Lower leg skin (tissue), 3 donors: ENCODE measurements around the gene GINS1.

ENCODE experiments used
- POLR2A ChIP-seq, 2 donors: fragments of 450-650 bp; IDR thresholded peaks; one replicate each; pipeline ENCODE4 v1.6.1; 2016 to 2017; ENCODE audit warnings: antibody characterized with exemption in 2 of 2, mild to moderate bottlenecking in 1 of 2, moderate library complexity in 1 of 2
- TF ChIP-seq, protein P1 (sequence below), 3 donors: fragments of 450-650 bp; IDR thresholded peaks; one replicate each; pipeline ENCODE4 v1.5.1; 2016; ENCODE audit warnings: antibody characterized with exemption in 3 of 3, mild to moderate bottlenecking in 3 of 3, moderate library complexity in 2 of 3

DNA sequence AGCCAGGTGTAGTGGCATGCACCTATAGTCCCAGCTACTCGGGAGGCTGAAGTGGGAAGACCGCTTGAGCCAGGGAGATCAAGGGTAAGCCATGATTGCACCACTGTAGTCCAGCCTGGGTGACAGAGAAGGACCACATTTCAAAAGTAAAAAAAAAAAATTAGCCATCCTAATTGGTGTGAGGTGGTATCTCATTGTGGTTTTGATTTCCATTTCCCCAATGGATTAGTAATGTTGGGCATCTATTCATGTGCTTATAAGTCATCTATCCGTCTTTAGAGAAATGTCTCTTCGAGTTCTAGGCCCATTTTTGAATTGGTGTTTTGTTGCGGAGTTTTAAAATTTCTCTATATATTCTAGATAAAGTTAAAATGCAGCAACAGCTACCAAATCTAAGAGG is 38.5 kb upstream of the GINS1 start:
- TF ChIP-seq, protein P1, sequence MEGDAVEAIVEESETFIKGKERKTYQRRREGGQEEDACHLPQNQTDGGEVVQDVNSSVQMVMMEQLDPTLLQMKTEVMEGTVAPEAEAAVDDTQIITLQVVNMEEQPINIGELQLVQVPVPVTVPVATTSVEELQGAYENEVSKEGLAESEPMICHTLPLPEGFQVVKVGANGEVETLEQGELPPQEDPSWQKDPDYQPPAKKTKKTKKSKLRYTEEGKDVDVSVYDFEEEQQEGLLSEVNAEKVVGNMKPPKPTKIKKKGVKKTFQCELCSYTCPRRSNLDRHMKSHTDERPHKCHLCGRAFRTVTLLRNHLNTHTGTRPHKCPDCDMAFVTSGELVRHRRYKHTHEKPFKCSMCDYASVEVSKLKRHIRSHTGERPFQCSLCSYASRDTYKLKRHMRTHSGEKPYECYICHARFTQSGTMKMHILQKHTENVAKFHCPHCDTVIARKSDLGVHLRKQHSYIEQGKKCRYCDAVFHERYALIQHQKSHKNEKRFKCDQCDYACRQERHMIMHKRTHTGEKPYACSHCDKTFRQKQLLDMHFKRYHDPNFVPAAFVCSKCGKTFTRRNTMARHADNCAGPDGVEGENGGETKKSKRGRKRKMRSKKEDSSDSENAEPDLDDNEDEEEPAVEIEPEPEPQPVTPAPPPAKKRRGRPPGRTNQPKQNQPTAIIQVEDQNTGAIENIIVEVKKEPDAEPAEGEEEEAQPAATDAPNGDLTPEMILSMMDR (IDR thresholded peaks at IDR 0.05) = no peak
- TF ChIP-seq POLR2A (IDR thresholded peaks at IDR 0.05) = no peak
